HFFc6 (cell line): ENCODE data around the gene KDM1B. TPM values are rescaled to one million over a fixed set of nuclear protein-coding genes. Genes with fewer than 3 reads are reported as not detected.

Experiments
- DNase-seq: peaks from one replicate; pipeline ENCODE4 v3.0.0-alpha.2; 2018
- H3K27ac Mint-ChIP-seq: 2 replicates; pipeline ENCODE4 v1.8.0; 2020; ENCODE audit warnings: mild to moderate bottlenecking, mixed read lengths
- H3K27me3 Mint-ChIP-seq: 2 replicates; pipeline ENCODE4 v1.8.0; 2021; ENCODE audit warnings: mild to moderate bottlenecking, moderate library complexity, mixed read lengths; ENCODE audit not compliant: insufficient read depth
- H3K36me3 Mint-ChIP-seq: 2 replicates; pipeline ENCODE4 v1.8.0; 2021; ENCODE audit warnings: low read depth, mixed read lengths
- H3K4me1 Mint-ChIP-seq: 2 replicates; pipeline ENCODE4 v1.8.0; 2020; ENCODE audit warnings: low read depth, mixed read lengths
- H3K4me3 Mint-ChIP-seq: 2 replicates; pipeline ENCODE4 v1.8.0; 2020; ENCODE audit warnings: mild to moderate bottlenecking, moderate library complexity, mixed read lengths
- H3K9me3 Mint-ChIP-seq: 2 replicates; pipeline ENCODE4 v1.8.0; 2020; ENCODE audit warnings: mild to moderate bottlenecking, mixed read lengths
- total RNA-seq, 6 experiments: library from RNA; stranded (reverse); fragmentation: NEBNext Ultra II Directional; extraction: Animal tissue kit (Norgen Biotek cat#: 25700); gene quantifications; 2 replicates in 1 of 6; 3 replicates in 5 of 6; pipeline ENCODE4 v1.2.3, GENCODE V29; 2021
- TF ChIP-seq, protein P1 (sequence below): fragments of 200-600 bp; sonication (generic); IDR thresholded peaks from 2 replicates; pipeline ENCODE4 v1.5.0; 2021; ENCODE audit warnings: antibody characterized with exemption, mild to moderate bottlenecking

KDM1B gene
- total RNA-seq, 6 experiments from 2014 or later = 17.4 to 20.9 (median 19.1) TPM

DNA sequence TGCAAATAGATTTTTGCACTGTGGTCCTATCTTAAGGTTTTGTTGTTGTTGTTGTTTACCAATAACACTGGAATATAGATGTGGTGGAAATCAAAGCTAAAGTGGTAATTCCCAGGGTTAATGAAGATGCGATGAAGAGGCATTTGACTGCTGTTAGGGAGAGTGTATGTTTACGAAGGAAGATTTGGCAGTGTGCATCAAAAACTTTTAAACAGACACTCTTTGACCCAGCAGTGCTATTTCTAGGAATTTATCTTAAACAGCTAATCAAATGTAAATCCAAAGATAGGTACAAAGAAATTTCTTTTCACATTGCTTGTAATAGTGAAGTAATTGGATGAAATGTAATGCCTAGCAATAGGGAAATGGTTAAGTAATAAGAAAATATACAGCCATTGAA is 34.0 kb downstream of the KDM1B start:
- Mint-ChIP-seq H3K4me1 (0 out of 2 replicates have a peak, but pooled peaks cover 9% of the 10 kb centered on the region), H3K4me3 (no peak overlapping the region), H3K27me3 (no peaks in the 10 kb centered on the region; the same call in 1 of the 2 replicates), H3K9me3 (no peaks in the 10 kb centered on the region), H3K27ac (no peak overlapping the region), H3K36me3 (peaks cover 9% of the 10 kb centered on the region; the same call in 1 of the 2 replicates)
- TF ChIP-seq, protein P1, sequence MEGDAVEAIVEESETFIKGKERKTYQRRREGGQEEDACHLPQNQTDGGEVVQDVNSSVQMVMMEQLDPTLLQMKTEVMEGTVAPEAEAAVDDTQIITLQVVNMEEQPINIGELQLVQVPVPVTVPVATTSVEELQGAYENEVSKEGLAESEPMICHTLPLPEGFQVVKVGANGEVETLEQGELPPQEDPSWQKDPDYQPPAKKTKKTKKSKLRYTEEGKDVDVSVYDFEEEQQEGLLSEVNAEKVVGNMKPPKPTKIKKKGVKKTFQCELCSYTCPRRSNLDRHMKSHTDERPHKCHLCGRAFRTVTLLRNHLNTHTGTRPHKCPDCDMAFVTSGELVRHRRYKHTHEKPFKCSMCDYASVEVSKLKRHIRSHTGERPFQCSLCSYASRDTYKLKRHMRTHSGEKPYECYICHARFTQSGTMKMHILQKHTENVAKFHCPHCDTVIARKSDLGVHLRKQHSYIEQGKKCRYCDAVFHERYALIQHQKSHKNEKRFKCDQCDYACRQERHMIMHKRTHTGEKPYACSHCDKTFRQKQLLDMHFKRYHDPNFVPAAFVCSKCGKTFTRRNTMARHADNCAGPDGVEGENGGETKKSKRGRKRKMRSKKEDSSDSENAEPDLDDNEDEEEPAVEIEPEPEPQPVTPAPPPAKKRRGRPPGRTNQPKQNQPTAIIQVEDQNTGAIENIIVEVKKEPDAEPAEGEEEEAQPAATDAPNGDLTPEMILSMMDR = no peak
- no peak for DNase-seq

DNA sequence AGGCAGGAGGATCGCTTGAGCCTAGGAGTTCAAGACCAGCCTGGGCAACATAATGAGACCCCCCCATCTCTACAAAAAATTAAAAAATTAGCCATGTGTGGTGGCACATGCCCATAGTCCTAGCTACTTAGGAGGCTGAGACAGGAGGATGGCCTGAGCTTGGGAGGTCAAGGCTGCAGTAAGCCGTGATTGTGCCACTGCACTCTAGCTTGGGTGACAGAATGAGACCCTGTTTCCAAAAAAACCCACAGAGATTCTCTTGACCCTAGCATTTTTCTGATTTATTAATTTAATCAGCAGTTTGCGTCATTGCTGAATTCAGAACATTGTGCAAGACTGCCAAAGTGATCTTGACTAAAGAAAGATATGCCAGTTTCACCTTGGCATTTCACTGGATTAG is 36.8 kb downstream of the KDM1B start:
- Mint-ChIP-seq H3K27me3 (no peaks in the 10 kb centered on the region; the same call in 1 of the 2 replicates), H3K4me1 (no peaks in the 10 kb centered on the region), H3K36me3 (peaks cover 13% of the 10 kb centered on the region; the same call in 1 of the 2 replicates), H3K27ac (no peak overlapping the region), H3K9me3 (no peaks in the 10 kb centered on the region), H3K4me3 (no peak overlapping the region)
- TF ChIP-seq, protein P1 = no peak
- no peak for DNase-seq

DNA sequence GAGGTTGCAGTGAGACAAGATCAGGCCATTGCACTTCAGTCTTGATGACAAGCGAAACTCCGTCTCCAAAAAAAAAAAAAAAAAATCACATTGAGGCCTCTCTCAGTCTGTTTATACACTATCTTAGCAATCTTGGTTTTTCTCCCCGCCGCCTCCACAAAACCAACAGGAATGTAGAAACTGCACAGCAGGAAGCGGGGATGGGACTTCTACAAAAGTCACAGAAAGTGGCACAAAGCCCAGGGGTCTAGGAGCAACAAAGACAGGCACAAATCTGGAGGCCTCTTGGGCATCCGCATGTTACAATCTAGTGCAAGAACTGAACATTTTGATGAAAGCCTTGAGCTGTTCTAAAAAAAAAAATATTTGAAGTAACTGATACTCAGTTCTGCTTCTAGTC is 48.6 kb downstream of the KDM1B start:
- Mint-ChIP-seq H3K27ac (no peak overlapping the region), H3K27me3 (no peaks in the 10 kb centered on the region), H3K36me3 (no peaks in the 10 kb centered on the region), H3K4me1 (no peaks in the 10 kb centered on the region), H3K4me3 (no peak overlapping the region), H3K9me3 (no peaks in the 10 kb centered on the region)
- no peak for DNase-seq
- TF ChIP-seq, protein P1 = no peak

DNA sequence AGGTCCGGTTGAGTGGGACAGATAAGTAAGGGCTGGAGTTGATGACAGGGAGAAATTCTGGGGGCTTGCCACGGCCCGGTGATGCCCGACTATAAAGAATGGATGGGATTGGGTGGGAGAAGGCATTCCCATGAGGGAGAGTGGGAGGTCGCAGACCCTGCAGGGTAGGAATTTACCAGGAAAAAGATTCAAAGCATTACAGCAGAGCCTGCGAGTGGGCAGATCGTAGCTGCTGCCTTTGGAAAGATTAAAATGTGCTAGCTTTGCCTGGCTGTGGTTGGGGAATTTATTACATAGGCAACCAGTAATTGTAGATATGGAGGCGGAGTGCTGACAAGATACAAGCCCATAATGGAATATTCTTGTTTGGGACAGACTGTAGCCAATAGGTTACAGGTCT is 49.5 kb downstream of the KDM1B start:
- no peaks in the 10 kb centered on the region for H3K4me1 Mint-ChIP-seq
- no peaks in the 10 kb centered on the region for H3K36me3 Mint-ChIP-seq
- DNase-seq = no peak
- no peak overlapping the region for H3K4me3 Mint-ChIP-seq
- H3K9me3 Mint-ChIP-seq = no peaks in the 10 kb centered on the region
- H3K27me3 Mint-ChIP-seq = no peaks in the 10 kb centered on the region
- TF ChIP-seq, protein P1 = no peak
- no peak overlapping the region for H3K27ac Mint-ChIP-seq

DNA sequence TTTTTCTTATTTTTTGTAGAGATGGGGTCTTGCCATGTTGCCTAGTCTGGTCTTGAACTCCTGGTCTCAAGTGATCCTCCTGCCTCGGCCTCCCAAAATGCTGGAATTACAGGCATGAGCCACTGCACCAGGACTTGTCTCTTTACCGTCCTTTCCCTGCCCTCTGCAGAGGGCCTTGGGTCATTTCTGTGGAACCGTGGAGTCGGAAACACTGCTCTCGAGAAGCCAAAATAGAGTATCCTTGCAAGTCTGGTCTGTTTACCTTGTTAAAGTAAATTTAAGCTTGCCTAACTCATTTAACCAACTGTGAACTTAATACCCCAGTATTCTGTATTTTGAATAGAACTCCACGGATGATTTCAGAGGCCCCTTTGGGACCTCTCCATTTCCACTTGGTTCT is 51.4 kb downstream of the KDM1B start:
- no peak overlapping the region for H3K4me3 Mint-ChIP-seq
- no peak for DNase-seq
- H3K27me3 Mint-ChIP-seq = no peaks in the 10 kb centered on the region
- TF ChIP-seq, protein P1 = no peak
- no peak overlapping the region for H3K27ac Mint-ChIP-seq
- no peaks in the 10 kb centered on the region for H3K36me3 Mint-ChIP-seq
- H3K9me3 Mint-ChIP-seq = no peaks in the 10 kb centered on the region
- H3K4me1 Mint-ChIP-seq = no peaks in the 10 kb centered on the region

DNA sequence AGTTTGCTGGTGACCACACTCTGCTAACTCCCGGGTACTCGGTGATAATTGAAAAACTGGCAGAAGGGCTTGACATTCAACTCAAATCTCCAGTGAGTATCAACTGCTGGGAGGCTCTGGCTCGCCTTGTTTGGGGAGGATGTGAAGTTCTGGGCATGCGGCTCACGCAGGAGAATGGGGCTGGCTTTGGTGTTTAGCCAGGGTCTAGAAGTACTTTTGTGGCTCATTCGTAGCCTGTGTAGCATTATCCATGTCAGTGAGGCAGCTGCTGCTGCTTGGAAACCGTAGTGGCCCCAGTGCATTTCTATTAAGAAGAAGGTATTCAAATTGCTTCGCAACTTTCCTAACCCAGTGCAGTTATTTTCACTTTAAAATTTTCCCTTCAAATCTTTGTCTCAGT is 52.2 kb downstream of the KDM1B start:
- DNase-seq = no peak
- Mint-ChIP-seq H3K36me3 (no peaks in the 10 kb centered on the region), H3K27me3 (no peaks in the 10 kb centered on the region), H3K27ac (no peak overlapping the region), H3K4me1 (no peaks in the 10 kb centered on the region), H3K4me3 (no peak overlapping the region), H3K9me3 (no peaks in the 10 kb centered on the region)
- TF ChIP-seq, protein P1 = no peak
